Neuronal stem cell (in vitro differentiated cells): ENCODE measurements around the gene HS1BP3.

Experiments used
- DNase-seq: peaks from one replicate; pipeline ENCODE4 v3.0.0-alpha.2; 2013; ENCODE audit warnings: low spot score
- H2AFZ ChIP-seq: one replicate; pipeline ENCODE4 v1.6.1; 2013; ENCODE audit warnings: mild to moderate bottlenecking, low read length, inconsistent platforms
- H2AK5ac ChIP-seq: 2 replicates; pipeline ENCODE4 v1.6.1; 2013; ENCODE audit warnings: low read depth, mild to moderate bottlenecking, inconsistent platforms, low read length, moderate library complexity, mixed read lengths
- H2BK120ac ChIP-seq: 2 replicates; pipeline ENCODE4 v1.6.1; 2013; ENCODE audit warnings: low read depth, mild to moderate bottlenecking, inconsistent platforms, low read length, moderate library complexity, mixed read lengths
- H2BK12ac ChIP-seq: one replicate; pipeline ENCODE4 v1.6.1; 2013; ENCODE audit warnings: low read length, inconsistent platforms
- H2BK15ac ChIP-seq: 2 replicates; pipeline ENCODE4 v1.6.1; 2013; ENCODE audit warnings: mild to moderate bottlenecking, low read length, inconsistent platforms, mixed read lengths
- H2BK5ac ChIP-seq: one replicate; pipeline ENCODE4 v1.6.1; 2013; ENCODE audit warnings: inconsistent platforms, mild to moderate bottlenecking, low read length, moderate library complexity
- H3K14ac ChIP-seq: one replicate; pipeline ENCODE4 v1.6.1; 2013; ENCODE audit warnings: low read length, inconsistent platforms
- H3K18ac ChIP-seq: 2 replicates; pipeline ENCODE4 v1.6.1; 2013; ENCODE audit warnings: low read length, inconsistent platforms
- H3K23ac ChIP-seq: 2 replicates; pipeline ENCODE4 v1.6.1; 2013; ENCODE audit warnings: low read depth, mild to moderate bottlenecking, mixed read lengths, low read length, inconsistent platforms; ENCODE audit not compliant: poor library complexity
- H3K27ac ChIP-seq: replicated peaks from 3 replicates; pipeline ENCODE4 v1.5.1; 2013; ENCODE audit warnings: low read length, inconsistent platforms
- H3K27me3 ChIP-seq, 3 experiments: 2 replicates each; pipeline ENCODE4 v1.6.1; 2013; ENCODE audit warnings: low read length in 3 of 3, mild to moderate bottlenecking in 2 of 3, inconsistent platforms in 1 of 3, low read depth in 1 of 3, mixed read lengths in 1 of 3, moderate library complexity in 1 of 3; ENCODE audit not compliant: control insufficient read depth in 3 of 3, insufficient read depth in 3 of 3
- H3K36me3 ChIP-seq, 2 donors: replicated peaks in 1 of 2; 2 replicates each; pipeline ENCODE4 v1.6.1; 2013; ENCODE audit warnings: low read length in 2 of 2; ENCODE audit not compliant: control insufficient read depth in 2 of 2, insufficient read depth in 2 of 2
- H3K4ac ChIP-seq: 2 replicates; pipeline ENCODE4 v1.6.1; 2013; ENCODE audit warnings: inconsistent platforms, mild to moderate bottlenecking, low read length, moderate library complexity
- H3K4me1 ChIP-seq, 2 donors: 1 replicate in 1 of 2; 2 replicates in 1 of 2; pipeline ENCODE4 v1.6.1; 2013; ENCODE audit warnings: low read length in 2 of 2, low read depth in 1 of 2; ENCODE audit not compliant: control insufficient read depth in 2 of 2, insufficient read depth in 1 of 2
- H3K4me2 ChIP-seq: one replicate; pipeline ENCODE4 v1.6.1; 2013; ENCODE audit warnings: mild to moderate bottlenecking, low read length, inconsistent platforms; ENCODE audit not compliant: insufficient read depth, poor library complexity, severe bottlenecking
- H3K4me3 ChIP-seq, 2 donors: 2 replicates each; pipeline ENCODE4 v1.5.1; 2013; ENCODE audit warnings: low read length in 2 of 2, mild to moderate bottlenecking in 2 of 2, inconsistent platforms in 1 of 2, moderate library complexity in 1 of 2
- H3K79me1 ChIP-seq: one replicate; pipeline ENCODE4 v1.6.1; 2013; ENCODE audit warnings: low read depth, mild to moderate bottlenecking, inconsistent platforms, low read length, moderate library complexity
- H3K9ac ChIP-seq: one replicate; pipeline ENCODE4 v1.6.1; 2013; ENCODE audit warnings: mild to moderate bottlenecking, low read depth, low read length, inconsistent platforms; ENCODE audit not compliant: poor library complexity
- H3K9me3 ChIP-seq, 2 donors: replicated peaks in 1 of 2; 2 replicates each; pipeline versions ENCODE3 to v1.6.1; 2013; ENCODE audit warnings: low read length in 2 of 2, mild to moderate bottlenecking in 2 of 2, inconsistent platforms in 1 of 2, low read depth in 1 of 2, mixed read lengths in 1 of 2, moderate library complexity in 1 of 2; ENCODE audit not compliant: control insufficient read depth in 2 of 2, insufficient read depth in 1 of 2
- H4K8ac ChIP-seq: one replicate; pipeline ENCODE4 v1.6.1; 2013; ENCODE audit warnings: low read depth, mild to moderate bottlenecking, inconsistent platforms, low read length, moderate library complexity
- H4K91ac ChIP-seq: one replicate; pipeline ENCODE4 v1.6.1; 2013; ENCODE audit warnings: low read length, low read depth, mild to moderate bottlenecking, inconsistent platforms; ENCODE audit not compliant: poor library complexity
- WGBS, 2 donors: extraction: QIAGEN DNeasy Blood & Tissue Kit; methylation state at CpG; one replicate each; pipeline ENCODE4 v1.1.7; 2013; ENCODE audit warnings: missing lambda C conversion rate in 2 of 2, mixed read lengths in 1 of 2; ENCODE audit not compliant: insufficient read length in 2 of 2, insufficient replicate concordance in 1 of 2; ENCODE audit errors: extremely low coverage in 2 of 2; 5-methylcytosine and 5-hydroxymethylcytosine counted together

HS1BP3 gene

GRCh38 chr2:20592106-20593071 is 58.5 kb downstream of the HS1BP3 start:
- Histone ChIP-seq H3K4me1 (peaks cover 21 to 34% of the 10 kb centered on the region in 2 donors), H2BK15ac (no peak overlapping the region), H2AFZ (no peak overlapping the region), H3K18ac (peak overlapping the region; percentile 24), H3K36me3 (no peaks in the 10 kb centered on the region), H3K9me3 (no peaks in the 10 kb centered on the region), H4K8ac (no peak overlapping the region), H2BK120ac (no peak overlapping the region), H3K23ac (no peak overlapping the region), H4K91ac (peak overlapping the region; percentile 15), H3K27me3 (no peaks in the 10 kb centered on the region), H3K4me3 (no peak overlapping the region), H3K9ac (no peak overlapping the region), H3K27ac (no peak overlapping the region), H3K4ac (peak overlapping the region; percentile 8), H3K4me2 (no peak overlapping the region), H2BK12ac (peak overlapping the region; percentile 47), H3K14ac (no peak overlapping the region), H3K79me1 (no peaks in the 10 kb centered on the region), H2AK5ac (peak overlapping the region; percentile 20), H2BK5ac (peak overlapping the region; percentile 17)
- no peak for DNase-seq
- WGBS, 2 donors = no CpG with 5 or more reads among the region's 22 CpGs

- no peak for DNase-seq
- no peak overlapping the region for H4K8ac ChIP-seq
- H2BK15ac ChIP-seq = peak overlapping the region; percentile 28
- peaks cover 8 to 21% of the 10 kb centered on the region in 2 donors for H3K4me1 ChIP-seq
- peak overlapping the region; percentile 48 for H3K18ac ChIP-seq
- no CpG with 5 or more reads among the region's 11 CpGs for WGBS, 2 donors
- no peak overlapping the region for H2BK5ac ChIP-seq
- no peak overlapping the region for H3K4ac ChIP-seq
- H4K91ac ChIP-seq = no peak overlapping the region
- no peak overlapping the region for H2BK120ac ChIP-seq
- no peak overlapping the region for H3K4me2 ChIP-seq
- H3K27me3 ChIP-seq = no peaks in the 10 kb centered on the region
- H3K14ac ChIP-seq = peak overlapping the region; percentile 76
- H3K23ac ChIP-seq = no peak overlapping the region
- H3K79me1 ChIP-seq = no peaks in the 10 kb centered on the region
- no peaks in the 10 kb centered on the region for H3K9me3 ChIP-seq
- no peaks in the 10 kb centered on the region for H3K36me3 ChIP-seq
- H3K27ac ChIP-seq = no peak overlapping the region
- H3K9ac ChIP-seq = no peak overlapping the region
- H2BK12ac ChIP-seq = no peak overlapping the region
- no peak overlapping the region for H2AFZ ChIP-seq
- H2AK5ac ChIP-seq = peak overlapping the region; percentile 73
- H3K4me3 ChIP-seq = no peak overlapping the region
Observed at GRCh38 chr2:20590704-20591515, 60.0 kb downstream of the HS1BP3 start.

GRCh38 chr2:20589975-20590703 is 60.8 kb downstream of the HS1BP3 start:
- no peak for DNase-seq
- no peak overlapping the region for H2BK120ac ChIP-seq
- H3K18ac ChIP-seq = peak overlapping the region; percentile 62
- no peaks in the 10 kb centered on the region for H3K79me1 ChIP-seq
- H4K91ac ChIP-seq = no peak overlapping the region
- H3K27ac ChIP-seq = no peak overlapping the region
- H2BK15ac ChIP-seq = no peak overlapping the region
- H2AFZ ChIP-seq = no peak overlapping the region
- H2AK5ac ChIP-seq = peak overlapping the region; percentile 4
- no peak overlapping the region for H3K4me2 ChIP-seq
- no peak overlapping the region for H2BK12ac ChIP-seq
- WGBS, 2 donors = no CpG with 5 or more reads among the region's 14 CpGs
- H3K9me3 ChIP-seq = no peaks in the 10 kb centered on the region
- H3K27me3 ChIP-seq = no peaks in the 10 kb centered on the region
- H3K4me3 ChIP-seq = no peak overlapping the region
- no peak overlapping the region for H3K23ac ChIP-seq
- H4K8ac ChIP-seq = no peak overlapping the region
- no peak overlapping the region for H3K9ac ChIP-seq
- H2BK5ac ChIP-seq = no peak overlapping the region
- no peaks in the 10 kb centered on the region for H3K36me3 ChIP-seq
- H3K4me1 ChIP-seq = peaks cover 7 to 13% of the 10 kb centered on the region in 2 donors
- H3K4ac ChIP-seq = no peak overlapping the region
- H3K14ac ChIP-seq = no peak overlapping the region
